SJSA1 (cell line): ENCODE data around the gene CEP83. TPM values are rescaled to one million over a fixed set of nuclear protein-coding genes. Genes with fewer than 3 reads are reported as not detected.

Experiments
- DNase-seq, 2 experiments: peaks; one replicate each; pipeline ENCODE4 v3.0.0-alpha.2; 2015 to 2020; ENCODE audit warnings: low spot score in 2 of 2, low read depth in 1 of 2
- H3K27ac ChIP-seq: fragments of 250-450 bp; sonication (Bioruptor Pico); 2 replicates; pipeline ENCODE4 v1.5.1; 2020; ENCODE audit warnings: mild to moderate bottlenecking, moderate library complexity
- H3K27me3 ChIP-seq: fragments of 250-450 bp; sonication (Bioruptor Pico); replicated peaks from 2 replicates; pipeline ENCODE4 v1.5.1; 2020; ENCODE audit warnings: mild to moderate bottlenecking, moderate library complexity
- H3K36me3 ChIP-seq: fragments of 250-450 bp; sonication (Bioruptor Pico); 2 replicates; pipeline ENCODE4 v1.5.1; 2020; ENCODE audit warnings: mild to moderate bottlenecking
- H3K4me1 ChIP-seq: fragments of 250-450 bp; sonication (Bioruptor Pico); replicated peaks from 2 replicates; pipeline ENCODE4 v1.6.1; 2021; ENCODE audit warnings: mild to moderate bottlenecking
- H3K4me3 ChIP-seq: fragments of 250-450 bp; sonication (Bioruptor Pico); 2 replicates; pipeline ENCODE4 v1.5.1; 2020; ENCODE audit warnings: mild to moderate bottlenecking
- H3K9me3 ChIP-seq: fragments of 250-450 bp; sonication (Bioruptor Pico); replicated peaks from 2 replicates; pipeline ENCODE4 v1.5.1; 2020; ENCODE audit warnings: mild to moderate bottlenecking
- total RNA-seq: library from RNA; depleted of rRNA; stranded (reverse); fragments of >200 nt; shearing (Covaris generic); gene quantifications from 2 replicates; pipeline ENCODE4 v1.2.3, GENCODE V29; 2014

The CEP83 gene
- total RNA-seq, 1 experiment from 2014 or later: 15.7 TPM

- H3K4me1 ChIP-seq: no peaks in the 10 kb centered on the region
- H3K27me3 ChIP-seq: no peaks in the 10 kb centered on the region
- no peaks in the 10 kb centered on the region for H3K9me3 ChIP-seq
- H3K4me3 ChIP-seq: no peak overlapping the region
- H3K36me3 ChIP-seq: no peaks in the 10 kb centered on the region
- DNase-seq: no peak
- no peak overlapping the region for H3K27ac ChIP-seq
Measured at GRCh38 chr12:94297876-94298505, 161.7 kb downstream of the CEP83 start.

DNA sequence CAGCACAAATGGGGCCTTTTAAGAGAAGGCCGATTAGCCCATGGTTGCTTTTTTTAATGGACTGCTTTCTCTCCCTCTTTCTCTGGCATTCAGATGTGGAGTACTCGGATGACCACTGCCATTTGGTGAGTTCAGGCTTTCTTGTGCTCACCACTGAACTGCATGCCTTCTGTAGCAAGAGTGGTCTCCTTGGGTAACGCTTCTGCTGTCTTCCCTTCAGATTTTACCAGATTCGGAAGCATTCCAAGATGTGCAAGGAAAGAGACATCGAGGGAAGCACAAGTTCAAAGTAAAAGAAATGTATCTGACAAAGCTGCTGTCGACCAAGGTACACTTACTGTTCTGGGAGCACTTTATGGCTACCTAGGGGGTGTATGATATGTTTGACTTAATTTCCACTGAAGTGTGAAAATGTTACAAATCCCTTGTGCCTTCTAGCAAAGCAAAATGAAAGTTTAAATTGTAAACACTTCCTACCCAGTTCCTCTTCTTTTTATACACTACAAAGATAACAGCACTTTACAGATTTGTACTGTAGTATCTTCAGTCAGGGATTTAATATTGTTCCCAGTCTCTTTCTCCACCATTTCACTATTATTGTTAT lies 162.5 kb downstream of the CEP83 start:
- Histone ChIP-seq H3K9me3 (no peaks in the 10 kb centered on the region), H3K36me3 (no peaks in the 10 kb centered on the region), H3K4me3 (no peak overlapping the region), H3K4me1 (no peaks in the 10 kb centered on the region), H3K27ac (no peak overlapping the region), H3K27me3 (no peaks in the 10 kb centered on the region)
- DNase-seq: no peak

DNA sequence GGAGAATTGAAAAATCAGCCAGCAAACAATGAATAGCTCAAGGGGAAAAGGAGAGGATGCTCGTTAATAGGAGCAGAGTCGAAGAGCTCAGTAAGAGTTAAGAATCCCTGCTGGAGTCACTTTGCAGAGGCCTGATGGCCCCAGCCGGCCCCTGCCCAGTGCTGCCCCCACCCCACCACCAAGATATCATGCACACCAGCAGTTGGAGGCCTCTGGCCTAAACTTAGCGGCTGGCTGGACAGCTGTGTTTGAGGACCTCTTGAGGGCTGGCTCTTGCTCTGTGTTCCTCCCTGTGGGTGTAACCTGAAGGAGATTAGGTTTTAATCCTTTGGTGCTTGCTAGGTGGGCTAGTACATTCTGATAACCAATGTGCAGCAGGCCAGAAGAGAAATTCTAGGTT lies 169.3 kb downstream of the CEP83 start:
- Histone ChIP-seq H3K27ac (peak overlapping the region; percentile 30; the same call in 1 of the 2 replicates), H3K4me3 (no peak overlapping the region), H3K36me3 (no peaks in the 10 kb centered on the region), H3K4me1 (peaks cover 23% of the 10 kb centered on the region), H3K9me3 (no peaks in the 10 kb centered on the region), H3K27me3 (no peaks in the 10 kb centered on the region)
- no peak for DNase-seq

DNA sequence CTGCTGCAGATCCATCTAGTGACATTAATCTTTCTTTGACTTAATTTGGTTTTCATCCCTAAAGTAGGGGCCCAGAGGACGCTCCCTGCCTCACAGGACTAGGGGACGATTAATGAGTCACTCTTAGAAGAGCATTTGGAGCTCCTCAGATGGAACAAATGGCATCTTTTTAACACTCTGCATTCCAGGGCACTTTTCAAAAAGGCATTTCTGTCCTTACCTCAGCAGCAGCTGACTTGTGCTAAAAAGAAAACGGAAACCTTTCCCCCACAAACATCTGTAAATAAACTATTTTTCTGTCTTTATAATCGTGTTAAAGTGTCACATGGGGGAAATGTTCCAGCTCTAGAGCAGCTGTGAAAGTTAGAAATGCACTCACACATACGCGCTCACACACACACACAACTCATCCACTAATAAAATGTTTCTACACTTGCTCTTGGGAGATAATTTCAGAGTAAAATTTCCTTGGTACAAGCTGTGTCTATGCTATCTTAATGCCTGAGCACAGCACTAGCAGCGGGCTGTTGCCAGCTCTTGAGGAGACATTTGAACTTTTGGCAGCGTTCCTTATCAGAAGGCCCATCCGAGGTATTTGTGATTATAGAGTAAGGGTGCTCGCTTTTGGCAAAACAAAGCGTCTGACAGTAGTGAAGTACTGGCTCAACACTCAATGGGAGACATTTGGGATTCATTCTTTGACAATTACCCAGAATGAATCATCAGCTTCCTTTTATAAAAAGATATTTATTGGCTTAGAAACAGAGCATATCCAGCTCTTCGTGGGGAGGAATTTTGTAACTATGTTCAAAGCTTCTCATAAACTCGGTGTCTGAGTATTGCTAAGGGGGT lies 170.0 kb downstream of the CEP83 start:
- Histone ChIP-seq H3K4me3 (no peak overlapping the region), H3K4me1 (peaks cover 23% of the 10 kb centered on the region), H3K27ac (peak overlapping the region; percentile 30)

GRCh38 chr12:94287245-94287628 lies 172.4 kb downstream of the CEP83 start:
- DNase-seq: no peak
- no peaks in the 10 kb centered on the region for H3K27me3 ChIP-seq
- H3K36me3 ChIP-seq: no peaks in the 10 kb centered on the region
- H3K27ac ChIP-seq: no peak overlapping the region
- H3K4me3 ChIP-seq: no peak overlapping the region
- H3K4me1 ChIP-seq: peaks cover 23% of the 10 kb centered on the region
- H3K9me3 ChIP-seq: no peaks in the 10 kb centered on the region

More for the DNA sequence above, 170.0 kb downstream of the CEP83 start:
- Histone ChIP-seq H3K9me3 (no peaks in the 10 kb centered on the region), H3K27me3 (no peaks in the 10 kb centered on the region), H3K36me3 (no peaks in the 10 kb centered on the region)
- DNase-seq: peak; percentile 49 to 60

GRCh38 chr12:94286583-94287244 lies 173.0 kb downstream of the CEP83 start:
- Histone ChIP-seq H3K9me3 (no peaks in the 10 kb centered on the region), H3K36me3 (no peaks in the 10 kb centered on the region), H3K4me1 (peaks cover 23% of the 10 kb centered on the region), H3K27me3 (no peaks in the 10 kb centered on the region), H3K27ac (no peak overlapping the region), H3K4me3 (no peak overlapping the region)
- no peak for DNase-seq

DNA sequence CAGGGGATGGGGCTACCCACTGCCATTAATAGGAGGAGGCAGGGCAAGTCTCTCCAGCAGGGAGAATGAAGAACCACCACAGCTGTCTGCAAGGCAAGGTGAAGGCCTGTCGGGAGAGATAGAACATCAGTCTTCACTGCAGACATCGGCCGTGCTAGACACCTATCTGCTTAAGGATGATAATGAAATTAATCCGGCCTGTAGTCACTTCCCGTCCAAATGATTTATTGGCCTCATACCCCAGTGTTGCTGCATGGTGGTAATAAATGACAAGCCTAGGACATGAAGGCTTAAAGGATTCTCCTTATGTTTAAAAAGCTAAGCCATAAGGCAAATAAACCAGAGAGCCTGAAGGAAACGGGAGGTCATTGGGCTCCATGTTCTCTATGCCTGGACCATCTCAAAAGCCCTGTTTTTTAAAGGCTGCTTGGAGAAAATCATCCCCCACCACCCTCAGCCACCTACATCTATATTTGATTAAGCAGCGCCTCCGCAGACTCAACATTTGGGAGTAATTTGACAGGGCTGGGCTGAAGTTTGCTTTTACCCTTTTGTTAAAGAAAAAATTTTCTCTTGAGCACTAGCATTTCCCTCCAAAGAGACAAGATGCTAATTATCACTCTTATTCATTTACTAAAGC lies 173.6 kb downstream of the CEP83 start:
- DNase-seq: no peak
- Histone ChIP-seq H3K27me3 (no peaks in the 10 kb centered on the region), H3K4me3 (no peak overlapping the region), H3K9me3 (no peaks in the 10 kb centered on the region), H3K36me3 (no peaks in the 10 kb centered on the region), H3K4me1 (peaks cover 21% of the 10 kb centered on the region), H3K27ac (no peak overlapping the region)

- H3K4me1 ChIP-seq: peaks cover 9% of the 10 kb centered on the region
- H3K36me3 ChIP-seq: no peaks in the 10 kb centered on the region
- no peak overlapping the region for H3K27ac ChIP-seq
- H3K9me3 ChIP-seq: no peaks in the 10 kb centered on the region
- no peak for DNase-seq
- H3K4me3 ChIP-seq: no peak overlapping the region
- no peaks in the 10 kb centered on the region for H3K27me3 ChIP-seq
Measured at GRCh38 chr12:94284859-94285258, 174.8 kb downstream of the CEP83 start.

DNA sequence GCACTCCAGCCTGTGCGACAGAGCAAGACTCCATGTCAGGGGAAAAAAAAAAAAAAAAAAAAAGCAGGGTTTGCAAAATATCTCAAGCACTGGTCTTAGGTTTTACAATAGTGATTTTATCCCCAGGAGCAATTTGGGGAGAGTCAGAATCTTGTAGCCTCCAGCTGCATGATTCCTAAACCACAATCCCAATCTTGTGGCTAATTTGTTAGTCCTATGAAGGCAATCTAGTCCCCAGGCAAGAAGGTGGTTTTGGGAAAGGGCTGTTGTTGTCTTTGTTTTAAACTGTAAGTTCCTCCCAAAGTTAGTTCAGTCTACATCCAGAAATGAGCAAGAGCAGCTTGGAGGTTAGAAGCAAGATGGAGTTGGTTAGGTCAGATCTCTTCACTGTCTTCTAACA lies 175.6 kb downstream of the CEP83 start:
- no peak for DNase-seq
- Histone ChIP-seq H3K4me1 (peaks cover 1% of the 10 kb centered on the region), H3K36me3 (no peaks in the 10 kb centered on the region), H3K27ac (no peak overlapping the region), H3K9me3 (no peaks in the 10 kb centered on the region), H3K27me3 (no peaks in the 10 kb centered on the region), H3K4me3 (no peak overlapping the region)

DNA sequence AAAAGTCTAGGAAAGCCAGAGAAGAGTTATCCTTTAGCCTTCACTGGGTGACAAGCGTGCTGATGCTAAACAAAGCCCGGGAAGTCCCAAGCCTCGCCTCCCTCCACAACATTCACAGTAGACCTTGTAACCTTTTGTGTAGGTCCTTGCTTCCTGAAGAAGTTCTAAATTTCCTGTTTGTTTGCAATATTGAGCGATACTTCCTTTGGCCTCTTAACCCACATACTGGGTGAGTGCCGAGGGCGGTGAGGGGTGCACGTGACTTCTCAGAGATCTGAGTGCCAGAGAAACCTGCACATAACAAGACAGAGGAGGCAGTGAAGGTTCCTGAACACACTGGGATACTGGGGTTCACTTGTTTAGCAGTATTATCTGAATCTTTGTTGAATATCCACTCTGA lies 177.0 kb downstream of the CEP83 start:
- no peaks in the 10 kb centered on the region for H3K27me3 ChIP-seq
- H3K9me3 ChIP-seq: no peaks in the 10 kb centered on the region
- H3K4me3 ChIP-seq: no peak overlapping the region
- H3K27ac ChIP-seq: no peak overlapping the region
- H3K4me1 ChIP-seq: no peaks in the 10 kb centered on the region
- no peak for DNase-seq
- H3K36me3 ChIP-seq: no peaks in the 10 kb centered on the region

- H3K9me3 ChIP-seq: no peaks in the 10 kb centered on the region
- no peaks in the 10 kb centered on the region for H3K27me3 ChIP-seq
- no peaks in the 10 kb centered on the region for H3K36me3 ChIP-seq
- no peak overlapping the region for H3K27ac ChIP-seq
- DNase-seq: no peak
- H3K4me1 ChIP-seq: no peaks in the 10 kb centered on the region
- no peak overlapping the region for H3K4me3 ChIP-seq
Measured at GRCh38 chr12:94280063-94280462, 179.6 kb downstream of the CEP83 start.

GRCh38 chr12:94277426-94278000 lies 182.2 kb downstream of the CEP83 start:
- Histone ChIP-seq H3K36me3 (no peaks in the 10 kb centered on the region), H3K27me3 (no peaks in the 10 kb centered on the region), H3K27ac (no peak overlapping the region), H3K4me3 (no peak overlapping the region), H3K9me3 (no peaks in the 10 kb centered on the region), H3K4me1 (no peaks in the 10 kb centered on the region)
- DNase-seq: no peak

DNA sequence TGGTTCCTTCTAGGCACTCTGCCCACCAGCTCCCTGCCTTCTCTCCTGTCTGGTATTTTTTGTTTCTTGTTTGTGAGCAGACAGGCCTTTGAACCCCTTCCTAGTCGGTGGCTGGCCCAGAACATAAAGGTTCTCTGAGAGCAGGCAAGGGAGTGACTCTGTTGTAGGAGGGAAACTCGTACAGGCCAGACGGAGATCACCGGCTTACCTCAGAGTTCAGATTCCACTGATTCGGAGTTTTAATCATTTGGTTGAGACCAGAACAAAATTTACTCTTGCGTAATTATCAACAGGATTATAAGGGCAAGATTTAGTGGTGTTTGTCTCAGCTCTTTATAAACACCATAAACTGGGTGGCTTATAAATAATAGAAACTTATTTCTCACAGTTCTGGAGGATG lies 182.9 kb downstream of the CEP83 start:
- Histone ChIP-seq H3K27ac (no peak overlapping the region), H3K27me3 (no peaks in the 10 kb centered on the region), H3K4me3 (no peak overlapping the region), H3K4me1 (no peaks in the 10 kb centered on the region), H3K9me3 (no peaks in the 10 kb centered on the region), H3K36me3 (no peaks in the 10 kb centered on the region)
- DNase-seq: no peak
